SK-N-SH (cell line): ENCODE measurements around the gene MED26. TPM values are rescaled to one million over a fixed set of nuclear protein-coding genes. Genes with fewer than 3 reads are reported as not detected.

Experiments used
- CTCF ChIA-PET: fragments of 300-600, 350-600 bp; formaldehyde crosslinking; extraction: SDS; loops from one replicate; lab custom pipeline; 2021; lab: Yijun Ruan, JAX
- POLR2A ChIA-PET: fragments of 350-600 bp; sonication (Branson Sonifier 250); formaldehyde crosslinking; extraction: SDS; loops from one replicate; lab custom pipeline; 2020; ENCODE audit warnings: antibody characterized with exemption, inconsistent platforms; lab: Yijun Ruan, JAX
- DNase-seq: peaks from one replicate; pipeline ENCODE4 v3.0.0; 2012
- H2AFZ ChIP-seq: fragments of 200-600 bp; sonication (generic); 2 replicates; pipeline ENCODE4 v1.8.1; 2016; ENCODE audit warnings: antibody characterized with exemption, mild to moderate bottlenecking, low read depth
- H3F3A ChIP-seq: fragments of 200-600 bp; sonication (generic); replicated peaks from 2 replicates; pipeline ENCODE3; 2016; ENCODE audit warnings: antibody characterized with exemption, mild to moderate bottlenecking; ENCODE audit not compliant: insufficient read depth
- H3K27ac ChIP-seq, 2 experiments: fragments of 200-500 bp in 1 of 2; fragments of 200-600 bp in 1 of 2; sonication (Bioruptor generic) in 1 of 2; sonication (generic), shearing (Covaris generic) in 1 of 2; 2 replicates each; pipeline versions ENCODE4 v1.5.1 to v1.6.1; 2014 to 2016; ENCODE audit warnings: low read depth in 2 of 2, inconsistent platforms in 1 of 2, low read length in 1 of 2, mild to moderate bottlenecking in 1 of 2, mixed read lengths in 1 of 2
- H3K27me3 ChIP-seq: fragments of 200-600 bp; sonication (generic), shearing (Covaris generic); 2 replicates; pipeline ENCODE4 v1.6.1; 2016; ENCODE audit warnings: mixed run types; ENCODE audit not compliant: insufficient read depth
- H3K36me3 ChIP-seq, 2 experiments: fragments of 200-500 bp in 1 of 2; fragments of 200-600 bp in 1 of 2; sonication (Bioruptor generic) in 1 of 2; sonication (generic) in 1 of 2; replicated peaks in 1 of 2; 2 replicates each; pipeline versions ENCODE3 to v1.5.1; 2014 to 2016; ENCODE audit warnings: low read length in 1 of 2, mild to moderate bottlenecking in 1 of 2; ENCODE audit not compliant: insufficient read depth in 2 of 2, control insufficient read depth in 1 of 2
- H3K4me1 ChIP-seq, 2 experiments: fragments of 200-500 bp in 1 of 2; fragments of 200-600 bp in 1 of 2; sonication (Bioruptor generic) in 1 of 2; sonication (generic), shearing (Covaris generic) in 1 of 2; 2 replicates each; pipeline versions ENCODE4 v1.5.1 to v1.6.1; 2014 to 2016; ENCODE audit warnings: low read depth in 1 of 2, low read length in 1 of 2, mixed run types in 1 of 2; ENCODE audit not compliant: insufficient read depth in 2 of 2, control insufficient read depth in 1 of 2
- H3K4me2 ChIP-seq: fragments of 200-600 bp; sonication (generic), shearing (Covaris generic); 2 replicates; pipeline ENCODE4 v1.6.1; 2017; ENCODE audit warnings: mixed run types
- H3K4me3 ChIP-seq, 2 experiments: fragments of 200-500 bp in 1 of 2; fragments of 200-600 bp in 1 of 2; sonication (Bioruptor generic) in 1 of 2; sonication (generic), shearing (Covaris generic) in 1 of 2; 2 replicates each; pipeline versions ENCODE4 v1.5.1 to v1.8.1; 2014 to 2016; ENCODE audit warnings: low read depth in 2 of 2, inconsistent platforms in 1 of 2, low read length in 1 of 2, mild to moderate bottlenecking in 1 of 2, mixed read lengths in 1 of 2, moderate library complexity in 1 of 2
- H3K79me2 ChIP-seq: fragments of 200-600 bp; sonication (generic); 2 replicates; pipeline ENCODE4 v1.8.1; 2017; ENCODE audit warnings: mild to moderate bottlenecking; ENCODE audit not compliant: insufficient read depth
- H3K9ac ChIP-seq: fragments of 200-600 bp; sonication (generic); 2 replicates; pipeline ENCODE4 v1.6.1; 2017; ENCODE audit warnings: mixed run types
- H3K9me2 ChIP-seq: fragments of 200-600 bp; sonication (generic); 2 replicates; pipeline ENCODE4 v1.6.1; 2017; ENCODE audit warnings: mixed run types
- H3K9me3 ChIP-seq: fragments of 200-600 bp; sonication (generic); 2 replicates; pipeline ENCODE4 v1.6.1; 2017; ENCODE audit warnings: mixed run types, mild to moderate bottlenecking, moderate library complexity
- H4K20me1 ChIP-seq: fragments of 200-600 bp; sonication (generic); 2 replicates; pipeline ENCODE4 v1.6.1; 2017; ENCODE audit warnings: mild to moderate bottlenecking, mixed run types; ENCODE audit not compliant: insufficient read depth
- EP300 ChIP-seq, 2 experiments: IDR thresholded peaks; 2 replicates each; pipeline versions ENCODE4 v1.4.0 to v1.6.1; 2012; ENCODE audit warnings: borderline replicate concordance in 1 of 2, low read depth in 1 of 2, low read length in 1 of 2
- EZH2phosphoT487 ChIP-seq: fragments of 200-600 bp; sonication (generic); IDR thresholded peaks from 2 replicates; pipeline ENCODE4 v1.6.1; 2017; ENCODE audit warnings: low read depth, mixed run types, mild to moderate bottlenecking, antibody characterized with exemption, moderate library complexity, borderline replicate concordance
- FOSL2 ChIP-seq: IDR thresholded peaks from 2 replicates; pipeline ENCODE4 v1.4.0; 2012; ENCODE audit warnings: low read depth, mild to moderate bottlenecking, moderate library complexity, borderline replicate concordance
- FOXJ3 ChIP-seq: sonication (generic); formaldehyde crosslinking; IDR thresholded peaks from 2 replicates; pipeline ENCODE4 v1.5.1; 2020; ENCODE audit warnings: mild to moderate bottlenecking, missing genetic modification reagents
- FOXM1 ChIP-seq: IDR thresholded peaks from 2 replicates; pipeline ENCODE4 v1.4.0; 2012; ENCODE audit warnings: low read depth, mild to moderate bottlenecking
- GABPA ChIP-seq: IDR thresholded peaks from 2 replicates; pipeline ENCODE4 v1.4.0; 2012; ENCODE audit warnings: low read depth, mild to moderate bottlenecking
- MEF2A ChIP-seq: IDR thresholded peaks from 2 replicates; pipeline ENCODE4 v1.4.0; 2012; ENCODE audit warnings: low read depth, borderline replicate concordance
- NFIC ChIP-seq: IDR thresholded peaks from 2 replicates; pipeline ENCODE4 v1.4.0; 2012; ENCODE audit warnings: borderline replicate concordance
- NRF1 ChIP-seq: IDR thresholded peaks from 2 replicates; pipeline ENCODE4 v1.6.1; 2012; ENCODE audit warnings: low read depth, mild to moderate bottlenecking, low read length
- RAD21 ChIP-seq: IDR thresholded peaks from 2 replicates; pipeline ENCODE4 v1.6.1; 2012; ENCODE audit warnings: mild to moderate bottlenecking, low read length
- RCOR1 ChIP-seq: fragments of 150-350 bp; IDR thresholded peaks from 2 replicates; pipeline ENCODE4 v1.6.1; 2017; ENCODE audit warnings: antibody characterized with exemption, low read length
- RFX5 ChIP-seq: IDR thresholded peaks from 2 replicates; pipeline ENCODE4 v1.6.1; 2012; ENCODE audit warnings: mild to moderate bottlenecking, improper control_type of control experiment, low read length
- SIN3A ChIP-seq: IDR thresholded peaks from 2 replicates; pipeline ENCODE4 v1.6.1; 2012; ENCODE audit warnings: low read depth, mild to moderate bottlenecking, low read length, moderate library complexity, borderline replicate concordance
- SMC3 ChIP-seq: IDR thresholded peaks from 2 replicates; pipeline ENCODE4 v1.6.1; 2012; ENCODE audit warnings: low read depth, low read length, improper control_type of control experiment
- TCF12 ChIP-seq: IDR thresholded peaks from 2 replicates; pipeline ENCODE4 v1.4.0; 2012
- TEAD4 ChIP-seq: IDR thresholded peaks from 2 replicates; pipeline ENCODE4 v1.4.0; 2012; ENCODE audit warnings: mild to moderate bottlenecking, borderline replicate concordance; ENCODE audit not compliant: insufficient read depth
- WGBS: methylation state at CpG from one replicate; pipeline ENCODE4 v1.1.6; 2017; ENCODE audit warnings: low lambda C conversion rate; 5-methylcytosine and 5-hydroxymethylcytosine counted together
- polyA plus RNA-seq, 3 experiments: library from polyadenylated mRNA; depleted of rRNA; stranded (reverse); fragments of >200 nt; gene quantifications; 2 replicates each; pipeline ENCODE4 v1.2.3, GENCODE V29; 2012
- TF ChIP-seq, protein P1 (sequence below): fragments of 200-600 bp; sonication (generic); IDR thresholded peaks from 2 replicates; pipeline ENCODE4 v1.6.1; 2017; ENCODE audit warnings: antibody characterized with exemption, mild to moderate bottlenecking, moderate library complexity
- TF ChIP-seq, protein P2 (sequence below): fragments of 150-350 bp; IDR thresholded peaks from 2 replicates; pipeline ENCODE4 v1.6.1; 2016; ENCODE audit warnings: mild to moderate bottlenecking, low read depth, low read length
- TF ChIP-seq, protein P3 (sequence below): IDR thresholded peaks from 2 replicates; pipeline ENCODE4 v1.4.0; 2012; ENCODE audit warnings: low read depth
- TF ChIP-seq, protein P4 (sequence below): IDR thresholded peaks from 2 replicates; pipeline ENCODE4; 2012
- TF ChIP-seq, protein P5 (sequence below): IDR thresholded peaks from 2 replicates; pipeline ENCODE4 v1.4.0; 2012; ENCODE audit warnings: low read depth, borderline replicate concordance

MED26 gene
- polyA plus RNA-seq, 1 of the 3 experiments (the other 2 are of a cell fraction) = 3.5 TPM

DNA sequence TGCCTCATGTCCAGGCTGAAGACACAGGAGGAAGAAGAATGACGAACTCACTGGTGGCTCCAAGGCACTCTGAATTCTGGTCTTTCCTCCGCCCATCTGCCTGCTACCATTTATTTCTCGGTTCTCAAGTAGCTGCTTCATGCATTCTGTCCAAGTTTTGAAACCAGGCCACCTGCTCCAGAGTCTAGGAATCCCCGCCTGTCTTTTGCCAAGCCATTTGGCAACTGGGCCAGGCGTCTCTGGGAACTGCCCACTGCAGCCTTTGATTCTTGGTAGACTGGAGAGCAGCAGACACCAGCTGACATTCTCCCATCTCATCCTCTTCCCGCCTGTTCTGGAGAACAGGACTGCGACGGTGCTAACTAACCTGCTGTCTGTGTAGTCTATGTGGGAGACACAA is 66.6 kb downstream of the MED26 start:
- no peak overlapping the region for H3K4me2 ChIP-seq
- peaks cover 31 to 36% of the 10 kb centered on the region in 2 experiments for H3K36me3 ChIP-seq
- H3F3A ChIP-seq = no peaks in the 10 kb centered on the region
- H3K79me2 ChIP-seq = no peaks in the 10 kb centered on the region; the same call in 1 of the 2 replicates
- no peak overlapping the region for H3K27ac ChIP-seq
- TF ChIP-seq, protein P1, sequence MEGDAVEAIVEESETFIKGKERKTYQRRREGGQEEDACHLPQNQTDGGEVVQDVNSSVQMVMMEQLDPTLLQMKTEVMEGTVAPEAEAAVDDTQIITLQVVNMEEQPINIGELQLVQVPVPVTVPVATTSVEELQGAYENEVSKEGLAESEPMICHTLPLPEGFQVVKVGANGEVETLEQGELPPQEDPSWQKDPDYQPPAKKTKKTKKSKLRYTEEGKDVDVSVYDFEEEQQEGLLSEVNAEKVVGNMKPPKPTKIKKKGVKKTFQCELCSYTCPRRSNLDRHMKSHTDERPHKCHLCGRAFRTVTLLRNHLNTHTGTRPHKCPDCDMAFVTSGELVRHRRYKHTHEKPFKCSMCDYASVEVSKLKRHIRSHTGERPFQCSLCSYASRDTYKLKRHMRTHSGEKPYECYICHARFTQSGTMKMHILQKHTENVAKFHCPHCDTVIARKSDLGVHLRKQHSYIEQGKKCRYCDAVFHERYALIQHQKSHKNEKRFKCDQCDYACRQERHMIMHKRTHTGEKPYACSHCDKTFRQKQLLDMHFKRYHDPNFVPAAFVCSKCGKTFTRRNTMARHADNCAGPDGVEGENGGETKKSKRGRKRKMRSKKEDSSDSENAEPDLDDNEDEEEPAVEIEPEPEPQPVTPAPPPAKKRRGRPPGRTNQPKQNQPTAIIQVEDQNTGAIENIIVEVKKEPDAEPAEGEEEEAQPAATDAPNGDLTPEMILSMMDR = no peak
- TF ChIP-seq FOSL2 = no peak
- TF ChIP-seq, all 33 proteins: peak for 0
- Histone ChIP-seq H3K27me3 (no peaks in the 10 kb centered on the region), H2AFZ (no peak overlapping the region), H4K20me1 (no peaks in the 10 kb centered on the region), H3K9me2 (no peaks in the 10 kb centered on the region), H3K4me3 (no peak overlapping the region), H3K9me3 (no peaks in the 10 kb centered on the region), H3K9ac (no peak overlapping the region), H3K4me1 (no peaks in the 10 kb centered on the region)
- WGBS = 95% methylated on average over 8 of the region's 8 CpGs
- CTCF ChIA-PET = interaction anchor here (1.0 kb wide), 1 partner anchor 57 kb away, joined by 3 read pairs; no protein-coding TSS in a partner anchor
- no peak for DNase-seq
- POLR2A ChIA-PET = no interaction called here

DNA sequence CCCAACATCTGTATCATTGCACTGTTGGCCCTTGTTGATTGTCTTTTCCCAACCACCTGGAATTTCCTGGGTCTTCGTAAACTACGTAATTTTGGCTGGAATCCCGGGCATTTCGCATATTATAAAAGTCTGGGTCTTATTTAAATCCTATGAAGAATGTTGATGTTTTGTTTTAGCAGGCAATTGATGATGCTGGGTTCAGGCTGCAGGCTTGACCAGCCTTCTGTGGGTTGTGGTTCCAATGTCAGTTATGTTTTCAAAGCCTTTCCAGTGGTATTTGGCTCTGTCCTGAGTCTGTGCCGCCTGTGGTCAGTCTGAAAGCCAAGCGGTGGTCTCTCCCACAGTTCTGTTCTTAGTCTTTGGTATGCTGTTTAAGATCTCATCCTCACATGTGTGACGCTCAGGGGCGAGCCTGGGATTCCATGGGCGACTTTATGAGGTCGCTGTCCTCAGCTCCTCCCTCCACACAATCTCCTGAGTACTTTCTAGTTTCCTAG is 68.2 kb downstream of the MED26 start:
- no peak overlapping the region for H3K4me2 ChIP-seq
- no peaks in the 10 kb centered on the region for H3K4me1 ChIP-seq
- WGBS = 97% methylated on average over 10 of the region's 10 CpGs
- ChIA-PET POLR2A (no interaction called here), CTCF (no interaction called here)
- TF ChIP-seq GABPA (no peak), SIN3A (no peak), FOXM1 (no peak), RAD21 (no peak), RFX5 (no peak), TCF12 (no peak), RCOR1 (no peak), SMC3 (no peak), TEAD4 (no peak), EP300 (IDR thresholded peaks at IDR 0.05; ENCODE audit: borderline replicate concordance in 1 of 2, low read depth in 1 of 2, low read length in 1 of 2) (no peak), MEF2A (no peak), NFIC (no peak), FOXJ3 (no peak), FOSL2 (no peak), EZH2phosphoT487 (no peak), NRF1 (no peak)
- TF ChIP-seq, protein P2, sequence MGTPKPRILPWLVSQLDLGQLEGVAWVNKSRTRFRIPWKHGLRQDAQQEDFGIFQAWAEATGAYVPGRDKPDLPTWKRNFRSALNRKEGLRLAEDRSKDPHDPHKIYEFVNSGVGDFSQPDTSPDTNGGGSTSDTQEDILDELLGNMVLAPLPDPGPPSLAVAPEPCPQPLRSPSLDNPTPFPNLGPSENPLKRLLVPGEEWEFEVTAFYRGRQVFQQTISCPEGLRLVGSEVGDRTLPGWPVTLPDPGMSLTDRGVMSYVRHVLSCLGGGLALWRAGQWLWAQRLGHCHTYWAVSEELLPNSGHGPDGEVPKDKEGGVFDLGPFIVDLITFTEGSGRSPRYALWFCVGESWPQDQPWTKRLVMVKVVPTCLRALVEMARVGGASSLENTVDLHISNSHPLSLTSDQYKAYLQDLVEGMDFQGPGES = no peak
- TF ChIP-seq, protein P3, sequence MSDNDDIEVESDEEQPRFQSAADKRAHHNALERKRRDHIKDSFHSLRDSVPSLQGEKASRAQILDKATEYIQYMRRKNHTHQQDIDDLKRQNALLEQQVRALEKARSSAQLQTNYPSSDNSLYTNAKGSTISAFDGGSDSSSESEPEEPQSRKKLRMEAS = no peak
- TF ChIP-seq, protein P4, sequence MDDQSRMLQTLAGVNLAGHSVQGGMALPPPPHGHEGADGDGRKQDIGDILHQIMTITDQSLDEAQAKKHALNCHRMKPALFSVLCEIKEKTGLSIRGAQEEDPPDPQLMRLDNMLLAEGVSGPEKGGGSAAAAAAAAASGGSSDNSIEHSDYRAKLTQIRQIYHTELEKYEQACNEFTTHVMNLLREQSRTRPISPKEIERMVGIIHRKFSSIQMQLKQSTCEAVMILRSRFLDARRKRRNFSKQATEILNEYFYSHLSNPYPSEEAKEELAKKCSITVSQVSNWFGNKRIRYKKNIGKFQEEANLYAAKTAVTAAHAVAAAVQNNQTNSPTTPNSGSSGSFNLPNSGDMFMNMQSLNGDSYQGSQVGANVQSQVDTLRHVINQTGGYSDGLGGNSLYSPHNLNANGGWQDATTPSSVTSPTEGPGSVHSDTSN = no peak
- TF ChIP-seq, protein P5, sequence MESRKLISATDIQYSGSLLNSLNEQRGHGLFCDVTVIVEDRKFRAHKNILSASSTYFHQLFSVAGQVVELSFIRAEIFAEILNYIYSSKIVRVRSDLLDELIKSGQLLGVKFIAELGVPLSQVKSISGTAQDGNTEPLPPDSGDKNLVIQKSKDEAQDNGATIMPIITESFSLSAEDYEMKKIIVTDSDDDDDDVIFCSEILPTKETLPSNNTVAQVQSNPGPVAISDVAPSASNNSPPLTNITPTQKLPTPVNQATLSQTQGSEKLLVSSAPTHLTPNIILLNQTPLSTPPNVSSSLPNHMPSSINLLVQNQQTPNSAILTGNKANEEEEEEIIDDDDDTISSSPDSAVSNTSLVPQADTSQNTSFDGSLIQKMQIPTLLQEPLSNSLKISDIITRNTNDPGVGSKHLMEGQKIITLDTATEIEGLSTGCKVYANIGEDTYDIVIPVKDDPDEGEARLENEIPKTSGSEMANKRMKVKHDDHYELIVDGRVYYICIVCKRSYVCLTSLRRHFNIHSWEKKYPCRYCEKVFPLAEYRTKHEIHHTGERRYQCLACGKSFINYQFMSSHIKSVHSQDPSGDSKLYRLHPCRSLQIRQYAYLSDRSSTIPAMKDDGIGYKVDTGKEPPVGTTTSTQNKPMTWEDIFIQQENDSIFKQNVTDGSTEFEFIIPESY = no peak
- H3K9me3 ChIP-seq = no peaks in the 10 kb centered on the region
- H3K9me2 ChIP-seq = no peaks in the 10 kb centered on the region
- no peaks in the 10 kb centered on the region for H3F3A ChIP-seq
- no peak overlapping the region for H3K9ac ChIP-seq
- no peak for DNase-seq
- H3K36me3 ChIP-seq = peaks cover 36 to 37% of the 10 kb centered on the region in 2 experiments
- no peaks in the 10 kb centered on the region; the same call in 1 of the 2 replicates for H3K79me2 ChIP-seq
- no peaks in the 10 kb centered on the region for H3K27me3 ChIP-seq
- H2AFZ ChIP-seq = no peak overlapping the region
- H4K20me1 ChIP-seq = no peaks in the 10 kb centered on the region
- no peak overlapping the region for H3K4me3 ChIP-seq
- no peak overlapping the region for H3K27ac ChIP-seq
